MM.1S (cell line): ENCODE data around the gene PNMA8C.
A peak's percentile ranks its signal among the peaks of the same experiment; 100 is the strongest.
"Not testable (repeated sequence)": the region's sequence is repeated elsewhere in the genome, so short reads cannot be mapped to it uniquely, and the experiment has no call there.

Source experiments
- DNase-seq: peaks from one replicate; pipeline ENCODE4 v3.0.0-alpha.2; 2015
- H2AFZ ChIP-seq: fragments of 300-600 bp; sonication (generic); 2 replicates; pipeline ENCODE4 v1.6.0; 2016; ENCODE audit warnings: antibody characterized with exemption, low read length
- H3F3A ChIP-seq: fragments of 300-600 bp; sonication (generic); 2 replicates; pipeline ENCODE4 v1.6.1; 2016; ENCODE audit warnings: mild to moderate bottlenecking, antibody characterized with exemption, low read length, moderate library complexity, mixed read lengths; ENCODE audit not compliant: insufficient read depth
- H3K27ac ChIP-seq: fragments of 300-600 bp; sonication (generic); 2 replicates; pipeline ENCODE4 v1.5.1; 2016; ENCODE audit warnings: mild to moderate bottlenecking, low read length
- H3K27me3 ChIP-seq: fragments of 300-600 bp; sonication (generic); replicated peaks from 2 replicates; pipeline ENCODE4 v1.6.0; 2016; ENCODE audit warnings: low read length; ENCODE audit not compliant: insufficient read depth
- H3K36me3 ChIP-seq: fragments of 300-600 bp; sonication (generic); replicated peaks from 2 replicates; pipeline ENCODE4 v1.6.1; 2016; ENCODE audit warnings: mild to moderate bottlenecking, low read length, mixed read lengths; ENCODE audit not compliant: insufficient read depth
- H3K4me1 ChIP-seq: fragments of 300-600 bp; sonication (generic); 2 replicates; pipeline ENCODE4 v1.6.1; 2016; ENCODE audit warnings: low read length, mixed read lengths
- H3K4me2 ChIP-seq: fragments of 300-600 bp; sonication (generic); 2 replicates; pipeline ENCODE4 v1.6.0; 2016; ENCODE audit warnings: low read depth, low read length
- H3K4me3 ChIP-seq: fragments of 300-600 bp; sonication (generic); 2 replicates; pipeline ENCODE4 v1.5.1; 2016; ENCODE audit warnings: low read length, mixed read lengths
- H3K79me2 ChIP-seq: fragments of 300-600 bp; sonication (generic); 2 replicates; pipeline ENCODE4 v1.6.1; 2016; ENCODE audit warnings: mixed run types, low read length, mixed read lengths
- H3K9ac ChIP-seq: fragments of 300-600 bp; sonication (generic); 2 replicates; pipeline ENCODE4 v1.6.1; 2016; ENCODE audit warnings: low read length, mixed read lengths
- H3K9me2 ChIP-seq: fragments of 300-600 bp; sonication (generic); replicated peaks from 2 replicates; pipeline ENCODE4 v1.6.1; 2016; ENCODE audit warnings: mild to moderate bottlenecking, low read length, mixed read lengths; ENCODE audit not compliant: insufficient read depth
- H3K9me3 ChIP-seq: fragments of 300-600 bp; sonication (generic); replicated peaks from 2 replicates; pipeline ENCODE4 v1.6.1; 2016; ENCODE audit warnings: mild to moderate bottlenecking, low read length, mixed read lengths; ENCODE audit not compliant: insufficient read depth
- H4K20me1 ChIP-seq: fragments of 300-600 bp; sonication (generic); 2 replicates; pipeline ENCODE4 v1.6.1; 2016; ENCODE audit warnings: mild to moderate bottlenecking, low read length, moderate library complexity, mixed read lengths; ENCODE audit not compliant: insufficient read depth
- EZH2 ChIP-seq: fragments of 300-600 bp; sonication (generic); optimal IDR thresholded peaks from 2 replicates; pipeline ENCODE3; 2017; ENCODE audit warnings: low read depth, mild to moderate bottlenecking, antibody characterized with exemption, low read length, mixed read lengths
- EZH2phosphoT487 ChIP-seq: fragments of 300-600 bp; sonication (generic); IDR thresholded peaks from 2 replicates; pipeline ENCODE4 v1.6.1; 2018; ENCODE audit warnings: antibody characterized with exemption, low read length
- TF ChIP-seq, protein P1 (sequence below): fragments of 300-600 bp; sonication (generic); IDR thresholded peaks from 2 replicates; pipeline ENCODE4 v1.5.1; 2016; ENCODE audit warnings: antibody characterized with exemption, low read length, mixed read lengths

Gene PNMA8C

DNA sequence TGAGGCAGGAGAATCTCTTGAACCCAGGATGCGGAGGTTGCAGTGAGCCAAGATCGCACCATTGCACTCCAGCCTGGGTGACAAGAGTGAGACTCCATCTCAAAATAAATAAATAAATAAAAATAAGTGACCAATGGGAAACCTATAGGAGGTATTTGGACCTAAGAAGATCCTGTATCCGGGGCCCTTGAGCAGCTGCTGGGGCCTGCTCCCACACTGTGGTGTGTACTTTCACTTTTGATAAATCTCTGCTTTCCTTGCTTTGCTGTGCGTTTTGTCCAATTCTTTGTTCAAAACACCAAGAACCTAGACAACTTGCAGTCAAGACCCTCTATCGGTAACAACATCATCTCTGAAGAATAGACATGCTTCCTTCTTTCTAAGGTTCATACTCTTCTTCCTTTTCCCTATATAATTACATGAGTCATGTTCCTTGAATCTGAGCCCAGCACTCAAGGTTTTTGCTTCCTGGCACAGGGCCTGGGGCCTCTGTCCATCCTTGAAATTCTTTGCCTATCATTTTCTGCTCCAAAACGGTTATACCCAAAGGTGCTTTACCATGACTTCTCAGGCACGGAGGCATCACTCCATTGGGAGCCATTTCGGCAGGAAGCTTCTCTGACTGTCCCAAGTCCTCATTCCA, 14.2 kb upstream of the PNMA8C start:
- Histone ChIP-seq H3K4me2 (peak overlapping the region; percentile 41), H3K27me3 (peaks cover 54% of the 10 kb centered on the region), H3F3A (no peaks in the 10 kb centered on the region), H3K9me3 (no peaks in the 10 kb centered on the region), H2AFZ (no peak overlapping the region), H3K4me1 (no peaks in the 10 kb centered on the region), H3K36me3 (no peaks in the 10 kb centered on the region), H4K20me1 (no peaks in the 10 kb centered on the region), H3K79me2 (no peaks in the 10 kb centered on the region), H3K9ac (no peak overlapping the region), H3K4me3 (no peak overlapping the region), H3K9me2 (no peaks in the 10 kb centered on the region), H3K27ac (no peak overlapping the region)
- TF ChIP-seq EZH2 (no peak), EZH2phosphoT487 (no peak)
- TF ChIP-seq, protein P1, sequence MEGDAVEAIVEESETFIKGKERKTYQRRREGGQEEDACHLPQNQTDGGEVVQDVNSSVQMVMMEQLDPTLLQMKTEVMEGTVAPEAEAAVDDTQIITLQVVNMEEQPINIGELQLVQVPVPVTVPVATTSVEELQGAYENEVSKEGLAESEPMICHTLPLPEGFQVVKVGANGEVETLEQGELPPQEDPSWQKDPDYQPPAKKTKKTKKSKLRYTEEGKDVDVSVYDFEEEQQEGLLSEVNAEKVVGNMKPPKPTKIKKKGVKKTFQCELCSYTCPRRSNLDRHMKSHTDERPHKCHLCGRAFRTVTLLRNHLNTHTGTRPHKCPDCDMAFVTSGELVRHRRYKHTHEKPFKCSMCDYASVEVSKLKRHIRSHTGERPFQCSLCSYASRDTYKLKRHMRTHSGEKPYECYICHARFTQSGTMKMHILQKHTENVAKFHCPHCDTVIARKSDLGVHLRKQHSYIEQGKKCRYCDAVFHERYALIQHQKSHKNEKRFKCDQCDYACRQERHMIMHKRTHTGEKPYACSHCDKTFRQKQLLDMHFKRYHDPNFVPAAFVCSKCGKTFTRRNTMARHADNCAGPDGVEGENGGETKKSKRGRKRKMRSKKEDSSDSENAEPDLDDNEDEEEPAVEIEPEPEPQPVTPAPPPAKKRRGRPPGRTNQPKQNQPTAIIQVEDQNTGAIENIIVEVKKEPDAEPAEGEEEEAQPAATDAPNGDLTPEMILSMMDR = no peak
- DNase-seq = no peak

DNA sequence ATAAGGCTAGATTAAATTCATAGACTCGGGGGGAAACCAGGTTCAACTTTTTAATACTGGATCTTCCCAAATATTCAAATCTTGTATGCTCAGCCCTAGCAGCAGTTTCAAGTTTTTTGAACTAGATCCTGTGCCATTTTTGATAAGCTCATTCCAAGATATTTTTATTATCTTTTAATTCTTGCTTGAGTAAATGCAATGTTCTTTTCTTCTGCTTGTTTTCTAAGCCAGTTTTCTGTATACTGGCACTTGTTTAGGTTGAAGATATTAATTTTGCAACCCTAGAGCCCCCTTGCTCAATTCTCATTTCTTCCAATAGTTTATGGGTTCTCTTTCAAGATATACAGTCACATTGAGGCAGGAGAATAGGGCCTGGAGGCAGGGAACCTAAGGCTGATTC, 13.1 kb upstream of the PNMA8C start:
- Histone ChIP-seq H3K9ac (no peak overlapping the region), H3K4me2 (no peak overlapping the region), H3K9me3 (no peaks in the 10 kb centered on the region), H3K27ac (no peak overlapping the region), H3K79me2 (no peaks in the 10 kb centered on the region), H4K20me1 (no peaks in the 10 kb centered on the region), H3K36me3 (no peaks in the 10 kb centered on the region), H3K4me1 (no peaks in the 10 kb centered on the region), H3K27me3 (peaks cover 49% of the 10 kb centered on the region), H2AFZ (no peak overlapping the region), H3F3A (no peaks in the 10 kb centered on the region), H3K4me3 (no peak overlapping the region), H3K9me2 (no peaks in the 10 kb centered on the region)
- no peak for TF ChIP-seq EZH2
- no peak for TF ChIP-seq EZH2phosphoT487
- TF ChIP-seq, protein P1 = no peak
- no peak for DNase-seq

DNA sequence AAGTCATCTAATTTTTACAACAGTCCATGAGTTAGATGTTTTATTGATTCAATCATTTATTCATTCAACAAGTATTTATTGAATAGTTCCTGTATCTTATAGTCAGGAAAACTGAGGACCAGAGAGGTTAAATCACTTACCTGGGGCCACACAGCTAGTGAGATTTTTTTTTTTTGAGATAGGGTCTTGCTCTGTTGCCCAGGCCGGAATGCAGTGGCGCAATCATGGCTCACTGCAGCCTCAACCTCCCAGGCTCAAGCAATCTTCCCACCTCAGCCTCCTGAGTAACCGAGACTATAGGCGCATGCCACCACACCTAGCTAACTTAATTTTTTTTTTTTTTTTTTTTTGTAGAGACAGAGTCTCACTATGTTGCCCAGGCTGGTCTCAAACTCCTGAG, 7.0 kb upstream of the PNMA8C start:
- H3K9me2 ChIP-seq, H3K9ac ChIP-seq, DNase-seq, H3K79me2 ChIP-seq, H2AFZ ChIP-seq, H3K36me3 ChIP-seq, H3K27ac ChIP-seq, H3K4me1 ChIP-seq, H3F3A ChIP-seq, H3K4me2 ChIP-seq, H3K4me3 ChIP-seq, H3K9me3 ChIP-seq, H4K20me1 ChIP-seq: not testable (repeated sequence)
- H3K27me3 ChIP-seq = peaks cover 56% of the 10 kb centered on the region

DNA sequence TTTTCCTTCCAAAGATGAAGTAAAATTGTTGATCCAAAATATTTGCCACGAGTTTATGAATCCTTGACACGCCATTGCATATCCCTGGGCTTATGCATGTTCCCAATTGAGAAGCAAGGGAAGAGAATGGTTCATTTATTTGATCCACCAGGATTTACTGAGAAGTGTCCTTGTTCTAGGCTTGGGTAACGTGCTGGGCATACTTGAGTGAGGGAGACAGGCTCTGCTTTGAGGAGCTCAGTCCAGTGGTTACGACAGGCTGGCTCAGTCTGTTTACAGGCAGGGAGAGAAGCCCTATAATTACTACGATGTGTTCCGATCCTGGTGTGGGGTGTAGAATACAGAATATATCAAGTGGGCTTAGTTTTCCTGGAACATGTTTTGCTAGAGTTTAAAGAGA, 6.3 kb upstream of the PNMA8C start:
- Histone ChIP-seq H3K4me3 (no peak overlapping the region), H3K9me3 (no peaks in the 10 kb centered on the region), H4K20me1 (no peaks in the 10 kb centered on the region), H3K4me2 (no peak overlapping the region), H3K79me2 (no peaks in the 10 kb centered on the region), H3K4me1 (no peaks in the 10 kb centered on the region), H3K9me2 (no peaks in the 10 kb centered on the region), H2AFZ (no peak overlapping the region), H3F3A (no peaks in the 10 kb centered on the region), H3K36me3 (no peaks in the 10 kb centered on the region), H3K27me3 (peaks cover 62% of the 10 kb centered on the region), H3K9ac (no peak overlapping the region), H3K27ac (no peak overlapping the region)
- DNase-seq = no peak
- no peak for TF ChIP-seq EZH2
- TF ChIP-seq, protein P1 = no peak
- TF ChIP-seq EZH2phosphoT487 = no peak

DNA sequence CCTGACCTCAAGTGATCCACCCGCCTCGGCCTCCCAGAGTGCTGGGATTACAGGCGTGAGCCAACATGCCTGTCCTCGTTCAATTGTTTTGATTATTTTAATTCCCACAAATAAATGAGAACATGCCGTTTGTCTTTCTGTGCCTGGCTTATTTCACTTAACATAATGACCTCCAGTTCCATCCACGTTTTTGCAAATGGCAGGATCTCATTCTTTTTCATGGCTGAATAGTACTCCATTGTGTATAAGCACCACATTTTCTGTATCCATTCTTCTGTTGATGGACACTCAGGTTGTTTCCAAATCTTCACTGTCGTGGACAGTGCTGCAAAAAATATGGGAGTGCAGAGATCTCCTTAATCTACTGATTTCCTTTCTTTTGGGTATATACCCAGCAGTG, 4.7 kb upstream of the PNMA8C start:
- H2AFZ ChIP-seq, DNase-seq, H3K79me2 ChIP-seq, H3K4me3 ChIP-seq, H3F3A ChIP-seq, H3K36me3 ChIP-seq, H3K27ac ChIP-seq, H3K4me1 ChIP-seq, H4K20me1 ChIP-seq, H3K9me2 ChIP-seq, H3K4me2 ChIP-seq, H3K9me3 ChIP-seq, H3K9ac ChIP-seq: not testable (repeated sequence)
- peaks cover 77% of the 10 kb centered on the region for H3K27me3 ChIP-seq
